Hematopoietic multipotent progenitor cell treated with erythropoietin and hydrocortisone succinate and interleukin-3 and kit ligand, for 15 days (in vitro differentiated cells): ENCODE measurements around the gene PAX6.

Source experiments
- DNase-seq: peaks from one replicate; pipeline ENCODE4 v3.0.0-alpha.2; 2015; ENCODE audit warnings: low spot score

The PAX6 gene

DNA sequence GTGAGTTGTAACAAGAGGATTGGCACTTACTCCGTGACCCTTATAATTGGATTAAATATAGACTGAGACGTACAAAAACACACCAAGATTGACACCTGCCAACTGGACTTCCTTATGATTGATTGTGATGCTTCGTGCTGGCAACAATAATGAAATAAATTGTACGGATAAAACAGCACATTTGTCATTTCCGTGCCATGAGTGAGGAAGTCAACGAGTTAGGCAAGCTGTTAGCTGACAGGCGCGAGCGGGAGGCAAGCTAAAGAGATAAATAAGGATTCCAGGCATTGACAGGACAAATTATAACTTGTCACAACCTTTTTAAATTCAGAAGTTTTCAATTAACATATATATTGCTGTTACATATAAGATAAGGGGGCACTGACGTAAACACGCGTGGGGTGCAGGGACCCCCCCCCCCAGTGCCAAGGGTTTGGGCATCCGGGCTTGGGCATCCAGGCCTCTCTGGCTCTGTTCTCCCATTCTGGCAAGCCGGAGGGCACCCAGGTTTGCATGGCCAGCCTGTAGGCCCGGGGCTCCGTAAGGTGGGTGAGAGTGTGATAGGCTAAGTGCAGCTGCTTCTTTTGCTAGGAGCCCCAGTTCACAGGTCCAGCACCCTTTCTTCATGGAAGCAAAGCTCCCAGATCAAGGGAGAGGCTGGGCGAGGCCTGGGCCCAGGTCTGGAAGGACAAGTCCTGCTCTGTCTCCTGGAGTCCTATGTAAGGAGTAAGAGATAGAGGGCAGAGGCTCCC, 11.2 kb upstream of the PAX6 start:
- no peak for DNase-seq

GRCh38 chr11:31821766-31822165, 10.6 kb upstream of the PAX6 start:
- no peak for DNase-seq

DNA sequence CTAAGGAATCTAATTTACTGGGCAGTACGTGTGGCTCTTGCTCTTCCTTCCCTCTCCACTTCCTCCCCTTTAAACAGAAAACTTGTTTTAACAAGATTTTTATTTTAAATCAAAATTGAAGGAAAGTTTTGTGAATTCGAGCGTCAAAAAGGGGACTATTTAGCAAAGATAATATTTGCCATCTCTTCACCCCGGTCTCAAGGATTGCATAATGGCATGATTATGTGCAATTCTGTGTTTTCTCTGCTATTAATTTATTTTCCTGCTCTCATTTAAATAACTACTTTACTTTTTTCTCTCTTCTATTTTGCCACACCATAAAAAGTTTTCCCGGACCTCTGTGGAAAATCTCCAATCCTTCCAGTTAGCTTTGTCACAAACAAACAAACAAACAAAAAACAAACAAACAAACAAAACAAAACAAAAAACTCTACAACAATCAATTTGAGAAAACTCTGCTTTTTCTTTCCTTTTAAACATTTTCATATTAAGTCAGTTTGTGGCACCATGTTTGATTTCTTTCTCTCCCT, 10.2 kb upstream of the PAX6 start:
- no peak for DNase-seq

GRCh38 chr11:31820438-31820818, 9.3 kb upstream of the PAX6 start:
- DNase-seq: no peak

DNA sequence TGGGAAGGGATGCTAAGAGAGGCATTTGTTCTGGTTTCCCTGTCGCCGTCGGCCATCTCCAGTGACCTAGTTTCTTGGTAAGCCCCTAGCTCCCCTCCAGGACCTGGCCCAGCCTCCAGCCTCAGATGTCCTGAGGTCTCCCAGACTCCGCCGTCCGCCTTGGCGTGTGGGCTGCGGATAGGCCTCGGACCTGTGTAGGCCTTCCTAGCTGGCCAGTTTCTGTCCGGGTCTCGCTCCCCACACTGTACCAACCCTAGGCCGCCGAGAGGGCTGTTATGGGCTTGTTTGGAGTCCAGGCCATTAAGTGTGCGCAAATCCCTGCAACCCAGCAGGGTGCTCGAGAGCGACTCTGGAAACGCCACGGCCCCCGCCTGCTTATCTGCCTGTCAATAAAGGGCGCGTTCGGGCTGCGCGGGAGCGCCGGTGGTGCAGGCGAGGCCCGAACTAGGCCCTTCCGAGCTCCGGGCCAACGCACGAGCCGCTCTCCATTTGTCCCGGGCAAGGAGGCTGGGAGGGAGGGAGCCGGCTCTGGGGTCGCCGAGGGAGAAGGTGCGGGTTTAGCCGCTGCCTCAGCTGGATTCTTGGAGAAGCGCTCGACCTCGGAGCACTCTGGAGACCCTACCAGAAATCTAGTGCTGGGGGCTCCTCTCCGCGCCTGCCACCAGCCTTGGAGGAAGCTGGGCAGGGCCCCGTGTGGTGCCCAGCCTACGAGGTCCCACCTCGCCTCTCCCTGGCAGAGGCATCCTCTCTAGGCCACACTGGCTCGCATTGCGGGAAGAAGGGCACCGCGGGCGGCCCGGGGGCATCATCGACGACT, 8.7 kb upstream of the PAX6 start:
- no peak for DNase-seq

DNA sequence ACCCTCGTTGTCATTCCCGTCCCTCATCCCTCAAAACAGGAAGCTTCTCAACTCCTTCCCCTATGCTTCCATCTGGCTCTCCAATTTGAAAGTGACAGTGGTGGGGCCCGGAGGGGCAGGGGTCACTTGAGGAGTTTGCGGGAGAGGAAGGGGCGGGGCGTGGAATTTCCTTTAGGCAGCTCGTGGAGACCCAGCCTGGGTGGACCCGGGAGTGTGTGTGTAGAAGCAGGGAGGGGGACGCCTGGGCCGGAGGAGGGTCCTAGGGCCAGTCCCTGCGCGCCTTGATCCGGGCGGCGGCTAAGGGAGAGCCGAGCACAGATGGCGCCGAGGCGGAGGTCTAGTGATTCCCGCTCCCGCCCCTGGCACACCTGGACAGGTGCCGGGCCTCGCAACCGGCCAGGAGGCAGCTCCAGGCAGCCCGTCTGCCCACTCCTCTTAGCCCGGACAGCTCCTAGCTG, 7.8 kb upstream of the PAX6 start:
- no peak for DNase-seq

GRCh38 chr11:31818425-31818755, 7.3 kb upstream of the PAX6 start:
- DNase-seq: no peak

- DNase-seq: no peak
Measured at GRCh38 chr11:31817621-31818424, 6.7 kb upstream of the PAX6 start.

GRCh38 chr11:31817054-31817620, 6.0 kb upstream of the PAX6 start:
- DNase-seq: no peak

GRCh38 chr11:31816468-31817053, 5.4 kb upstream of the PAX6 start:
- DNase-seq: no peak

GRCh38 chr11:31815711-31816467, 4.8 kb upstream of the PAX6 start:
- DNase-seq: no peak

DNA sequence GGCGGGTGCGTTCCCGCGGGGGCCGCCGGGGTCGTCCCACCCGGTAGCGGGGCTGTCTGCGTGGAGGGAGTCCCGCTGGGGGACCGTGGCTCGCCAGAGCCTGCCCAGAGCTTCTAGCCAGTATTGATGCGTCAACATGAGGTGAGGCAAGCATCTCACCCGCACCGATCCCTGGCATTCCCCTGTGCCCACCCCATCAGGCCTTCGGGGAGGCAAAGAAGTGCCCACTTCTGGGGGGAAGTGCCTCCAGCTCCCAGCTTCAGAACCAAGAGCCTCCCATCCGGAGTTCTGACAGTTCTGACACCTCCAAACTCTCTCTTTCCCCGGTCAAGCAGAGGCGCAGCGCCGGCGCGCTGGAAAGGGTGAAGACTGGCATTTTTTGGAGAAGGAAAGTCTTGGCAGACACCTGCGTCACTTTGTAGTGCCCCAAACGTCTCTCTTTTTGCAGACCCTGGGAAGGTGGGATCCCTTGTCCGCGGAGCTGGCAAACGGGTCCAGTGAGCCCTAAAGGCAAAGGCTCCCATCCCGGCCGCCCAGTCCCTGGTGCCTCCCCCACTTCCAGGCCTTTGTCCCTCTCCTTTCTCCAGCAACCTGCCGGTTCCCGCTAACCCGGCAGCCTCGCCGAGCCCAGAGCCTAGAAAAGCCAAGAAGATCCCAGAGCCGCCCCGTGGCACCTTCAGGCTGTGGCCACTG, 3.2 kb upstream of the PAX6 start:
- no peak for DNase-seq

DNA sequence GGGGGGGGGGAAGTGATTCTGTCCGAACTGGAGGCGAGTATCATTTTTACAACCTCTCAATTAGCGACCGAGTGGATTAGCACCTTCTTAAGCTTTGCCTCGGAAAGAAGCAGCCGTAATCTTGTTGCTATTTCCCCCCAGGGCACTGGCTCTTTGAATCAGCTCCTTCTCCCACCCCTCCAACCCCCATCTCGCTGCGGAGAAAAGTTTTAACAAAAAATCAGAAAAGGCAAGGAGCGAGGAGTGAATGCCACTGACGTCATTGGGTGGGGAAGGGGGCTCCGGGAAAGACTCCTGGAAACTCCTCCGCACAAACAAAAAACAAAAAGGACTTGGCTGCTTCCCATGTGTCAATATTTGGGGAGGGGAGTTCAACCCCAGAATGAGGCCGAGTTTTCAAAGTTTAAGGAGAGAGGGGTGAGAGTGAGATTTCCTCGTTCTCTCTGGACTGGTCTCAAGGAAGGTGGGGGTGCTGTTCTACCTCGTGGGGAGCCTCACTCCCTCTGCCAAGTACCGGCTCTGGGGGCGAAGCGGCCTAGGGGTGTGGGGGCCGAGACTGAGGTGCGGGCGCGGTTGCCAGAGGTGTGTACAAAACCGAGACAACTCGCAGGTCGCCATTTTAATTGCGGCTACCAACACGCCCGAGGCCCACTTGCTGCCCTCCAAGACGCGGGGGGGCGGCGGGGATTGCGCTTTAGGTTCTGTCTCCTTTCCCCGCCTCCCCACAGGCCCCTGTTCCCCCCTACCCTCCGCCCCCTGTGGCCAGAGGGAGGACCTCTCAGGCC, 2.5 kb upstream of the PAX6 start:
- no peak for DNase-seq

- DNase-seq: no peak
Measured at GRCh38 chr11:31812383-31813381, 1.6 kb upstream of the PAX6 start.

- DNase-seq: no peak
Measured at GRCh38 chr11:31809857-31810778, 1.0 kb downstream of the PAX6 start.

GRCh38 chr11:31809541-31809856, 1.6 kb downstream of the PAX6 start:
- DNase-seq: no peak
